Measurements from ENCODE around the gene AFAP1.

AFAP1 gene

GRCh38 chr4:7938609-7939376 is 868 bp downstream of the AFAP1 start (continued):
- TF ChIP-seq, protein P1, sequence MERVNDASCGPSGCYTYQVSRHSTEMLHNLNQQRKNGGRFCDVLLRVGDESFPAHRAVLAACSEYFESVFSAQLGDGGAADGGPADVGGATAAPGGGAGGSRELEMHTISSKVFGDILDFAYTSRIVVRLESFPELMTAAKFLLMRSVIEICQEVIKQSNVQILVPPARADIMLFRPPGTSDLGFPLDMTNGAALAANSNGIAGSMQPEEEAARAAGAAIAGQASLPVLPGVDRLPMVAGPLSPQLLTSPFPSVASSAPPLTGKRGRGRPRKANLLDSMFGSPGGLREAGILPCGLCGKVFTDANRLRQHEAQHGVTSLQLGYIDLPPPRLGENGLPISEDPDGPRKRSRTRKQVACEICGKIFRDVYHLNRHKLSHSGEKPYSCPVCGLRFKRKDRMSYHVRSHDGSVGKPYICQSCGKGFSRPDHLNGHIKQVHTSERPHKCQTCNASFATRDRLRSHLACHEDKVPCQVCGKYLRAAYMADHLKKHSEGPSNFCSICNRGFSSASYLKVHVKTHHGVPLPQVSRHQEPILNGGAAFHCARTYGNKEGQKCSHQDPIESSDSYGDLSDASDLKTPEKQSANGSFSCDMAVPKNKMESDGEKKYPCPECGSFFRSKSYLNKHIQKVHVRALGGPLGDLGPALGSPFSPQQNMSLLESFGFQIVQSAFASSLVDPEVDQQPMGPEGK (tag by site-specific recombination; IDR thresholded peaks at IDR 0.05), result peak; percentile 53
- TF ChIP-seq ZNF292 (tag by site-specific recombination; IDR thresholded peaks at IDR 0.05; ENCODE audit: borderline replicate concordance, low read depth), result no peak

- TF ChIP-seq, protein P2, sequence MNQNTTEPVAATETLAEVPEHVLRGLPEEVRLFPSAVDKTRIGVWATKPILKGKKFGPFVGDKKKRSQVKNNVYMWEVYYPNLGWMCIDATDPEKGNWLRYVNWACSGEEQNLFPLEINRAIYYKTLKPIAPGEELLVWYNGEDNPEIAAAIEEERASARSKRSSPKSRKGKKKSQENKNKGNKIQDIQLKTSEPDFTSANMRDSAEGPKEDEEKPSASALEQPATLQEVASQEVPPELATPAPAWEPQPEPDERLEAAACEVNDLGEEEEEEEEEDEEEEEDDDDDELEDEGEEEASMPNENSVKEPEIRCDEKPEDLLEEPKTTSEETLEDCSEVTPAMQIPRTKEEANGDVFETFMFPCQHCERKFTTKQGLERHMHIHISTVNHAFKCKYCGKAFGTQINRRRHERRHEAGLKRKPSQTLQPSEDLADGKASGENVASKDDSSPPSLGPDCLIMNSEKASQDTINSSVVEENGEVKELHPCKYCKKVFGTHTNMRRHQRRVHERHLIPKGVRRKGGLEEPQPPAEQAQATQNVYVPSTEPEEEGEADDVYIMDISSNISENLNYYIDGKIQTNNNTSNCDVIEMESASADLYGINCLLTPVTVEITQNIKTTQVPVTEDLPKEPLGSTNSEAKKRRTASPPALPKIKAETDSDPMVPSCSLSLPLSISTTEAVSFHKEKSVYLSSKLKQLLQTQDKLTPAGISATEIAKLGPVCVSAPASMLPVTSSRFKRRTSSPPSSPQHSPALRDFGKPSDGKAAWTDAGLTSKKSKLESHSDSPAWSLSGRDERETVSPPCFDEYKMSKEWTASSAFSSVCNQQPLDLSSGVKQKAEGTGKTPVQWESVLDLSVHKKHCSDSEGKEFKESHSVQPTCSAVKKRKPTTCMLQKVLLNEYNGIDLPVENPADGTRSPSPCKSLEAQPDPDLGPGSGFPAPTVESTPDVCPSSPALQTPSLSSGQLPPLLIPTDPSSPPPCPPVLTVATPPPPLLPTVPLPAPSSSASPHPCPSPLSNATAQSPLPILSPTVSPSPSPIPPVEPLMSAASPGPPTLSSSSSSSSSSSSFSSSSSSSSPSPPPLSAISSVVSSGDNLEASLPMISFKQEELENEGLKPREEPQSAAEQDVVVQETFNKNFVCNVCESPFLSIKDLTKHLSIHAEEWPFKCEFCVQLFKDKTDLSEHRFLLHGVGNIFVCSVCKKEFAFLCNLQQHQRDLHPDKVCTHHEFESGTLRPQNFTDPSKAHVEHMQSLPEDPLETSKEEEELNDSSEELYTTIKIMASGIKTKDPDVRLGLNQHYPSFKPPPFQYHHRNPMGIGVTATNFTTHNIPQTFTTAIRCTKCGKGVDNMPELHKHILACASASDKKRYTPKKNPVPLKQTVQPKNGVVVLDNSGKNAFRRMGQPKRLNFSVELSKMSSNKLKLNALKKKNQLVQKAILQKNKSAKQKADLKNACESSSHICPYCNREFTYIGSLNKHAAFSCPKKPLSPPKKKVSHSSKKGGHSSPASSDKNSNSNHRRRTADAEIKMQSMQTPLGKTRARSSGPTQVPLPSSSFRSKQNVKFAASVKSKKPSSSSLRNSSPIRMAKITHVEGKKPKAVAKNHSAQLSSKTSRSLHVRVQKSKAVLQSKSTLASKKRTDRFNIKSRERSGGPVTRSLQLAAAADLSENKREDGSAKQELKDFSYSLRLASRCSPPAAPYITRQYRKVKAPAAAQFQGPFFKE (tag by site-specific recombination; IDR thresholded peaks at IDR 0.05; ENCODE audit: borderline replicate concordance), result no peak
- TF ChIP-seq PRDM1 (tag by site-specific recombination; IDR thresholded peaks at IDR 0.05) (peak; percentile 73; the same call in 1 of the 2 replicates), KLF8 (tag by site-specific recombination; IDR thresholded peaks at IDR 0.05) (no peak), ZNF155 (tag by site-specific recombination; IDR thresholded peaks at IDR 0.05) (no peak), ZNF239 (tag by site-specific recombination; IDR thresholded peaks at IDR 0.05) (no peak), BCL11A (tag by site-specific recombination; IDR thresholded peaks at IDR 0.05; ENCODE audit: low read depth) (no peak), ZFHX2 (tag by site-specific recombination; conservative IDR thresholded peaks at IDR 0.05) (peak; percentile 83), ZNF600 (tag by site-specific recombination; IDR thresholded peaks at IDR 0.05) (no peak), GFI1B (tag by site-specific recombination; IDR thresholded peaks at IDR 0.05) (0 out of 2 replicates have a peak, but pooled peaks have one; percentile 37), ZNF433 (tag by site-specific recombination; IDR thresholded peaks at IDR 0.05; ENCODE audit: low read depth) (no peak)
- TF ChIP-seq, protein P3, sequence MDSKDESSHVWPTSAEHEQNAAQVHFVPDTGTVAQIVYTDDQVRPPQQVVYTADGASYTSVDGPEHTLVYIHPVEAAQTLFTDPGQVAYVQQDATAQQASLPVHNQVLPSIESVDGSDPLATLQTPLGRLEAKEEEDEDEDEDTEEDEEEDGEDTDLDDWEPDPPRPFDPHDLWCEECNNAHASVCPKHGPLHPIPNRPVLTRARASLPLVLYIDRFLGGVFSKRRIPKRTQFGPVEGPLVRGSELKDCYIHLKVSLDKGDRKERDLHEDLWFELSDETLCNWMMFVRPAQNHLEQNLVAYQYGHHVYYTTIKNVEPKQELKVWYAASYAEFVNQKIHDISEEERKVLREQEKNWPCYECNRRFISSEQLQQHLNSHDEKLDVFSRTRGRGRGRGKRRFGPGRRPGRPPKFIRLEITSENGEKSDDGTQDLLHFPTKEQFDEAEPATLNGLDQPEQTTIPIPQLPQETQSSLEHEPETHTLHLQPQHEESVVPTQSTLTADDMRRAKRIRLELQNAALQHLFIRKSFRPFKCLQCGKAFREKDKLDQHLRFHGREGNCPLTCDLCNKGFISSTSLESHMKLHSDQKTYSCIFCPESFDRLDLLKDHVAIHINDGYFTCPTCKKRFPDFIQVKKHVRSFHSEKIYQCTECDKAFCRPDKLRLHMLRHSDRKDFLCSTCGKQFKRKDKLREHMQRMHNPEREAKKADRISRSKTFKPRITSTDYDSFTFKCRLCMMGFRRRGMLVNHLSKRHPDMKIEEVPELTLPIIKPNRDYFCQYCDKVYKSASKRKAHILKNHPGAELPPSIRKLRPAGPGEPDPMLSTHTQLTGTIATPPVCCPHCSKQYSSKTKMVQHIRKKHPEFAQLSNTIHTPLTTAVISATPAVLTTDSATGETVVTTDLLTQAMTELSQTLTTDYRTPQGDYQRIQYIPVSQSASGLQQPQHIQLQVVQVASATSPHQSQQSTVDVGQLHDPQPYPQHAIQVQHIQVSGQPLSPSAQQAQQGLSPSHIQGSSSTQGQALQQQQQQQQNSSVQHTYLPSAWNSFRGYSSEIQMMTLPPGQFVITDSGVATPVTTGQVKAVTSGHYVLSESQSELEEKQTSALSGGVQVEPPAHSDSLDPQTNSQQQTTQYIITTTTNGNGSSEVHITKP (tag by site-specific recombination; IDR thresholded peaks at IDR 0.05), result peak; percentile 29; the same call in 1 of the 2 replicates
- ChIA-PET POLR2A (no interaction called here), CTCF (interaction anchor here (0.5 to 0.9 kb wide), 7 partner anchors 11 to 895 kb away, joined by 3 to 5 read pairs (median 3); a partner anchor contains a TSS)
- H3K4me1 ChIP-seq (ENCODE audit: control insufficient read depth, insufficient read depth, low read length), result no peaks in the 10 kb centered on the region
- no peaks in the 10 kb centered on the region for H3K9me3 ChIP-seq (ENCODE audit: control insufficient read depth, insufficient read depth, low read depth, low read length)
- H3K36me3 ChIP-seq (ENCODE audit: control insufficient read depth in 2 of 2, insufficient read depth in 1 of 2, low read length in 2 of 2), result no peaks in the 10 kb centered on the region
- peak overlapping the region; percentile 64 for H3K4me3 ChIP-seq (ENCODE audit: low read depth, low read length)
- H3K27ac ChIP-seq (ENCODE audit: extremely low read depth, low read depth, low read length), result no peak overlapping the region
Measured at GRCh38 chr4:7938266-7938608, 1.4 kb downstream of the AFAP1 start.
